PFSK-1 (cell line): Measurements from ENCODE around the gene TMEM161B.

Experiments used
- FOXP2 ChIP-seq: optimal IDR thresholded peaks from 2 replicates; pipeline ENCODE3; 2011; ENCODE audit warnings: borderline replicate concordance, control low read depth, inconsistent platforms; ENCODE audit not compliant: insufficient read depth; ENCODE audit errors: extremely low read length, extremely low read depth
- POLR2AphosphoS5 ChIP-seq: IDR thresholded peaks from 2 replicates; pipeline ENCODE4 v1.6.1; 2012; ENCODE audit warnings: low read depth, mild to moderate bottlenecking, control low read depth, low read length, moderate library complexity
- SIN3A ChIP-seq: IDR thresholded peaks from 2 replicates; pipeline ENCODE4 v1.6.1; 2012; ENCODE audit warnings: mild to moderate bottlenecking, low read length, moderate library complexity, borderline replicate concordance; ENCODE audit not compliant: insufficient read depth
- TAF1 ChIP-seq: IDR thresholded peaks from 2 replicates; pipeline ENCODE4 v1.6.1; 2012; ENCODE audit warnings: low read length, control low read depth, borderline replicate concordance; ENCODE audit not compliant: insufficient read depth
- TF ChIP-seq, protein P1 (sequence below), 2 experiments: IDR thresholded peaks; 2 replicates each; pipeline versions ENCODE4 v1.6.1 to v1.8.0; 2011 to 2012; ENCODE audit warnings: low read depth in 2 of 2, low read length in 2 of 2, control low read depth in 1 of 2, inconsistent platforms in 1 of 2, mild to moderate bottlenecking in 1 of 2, moderate library complexity in 1 of 2; ENCODE audit not compliant: insufficient read depth in 1 of 2

TMEM161B gene

DNA sequence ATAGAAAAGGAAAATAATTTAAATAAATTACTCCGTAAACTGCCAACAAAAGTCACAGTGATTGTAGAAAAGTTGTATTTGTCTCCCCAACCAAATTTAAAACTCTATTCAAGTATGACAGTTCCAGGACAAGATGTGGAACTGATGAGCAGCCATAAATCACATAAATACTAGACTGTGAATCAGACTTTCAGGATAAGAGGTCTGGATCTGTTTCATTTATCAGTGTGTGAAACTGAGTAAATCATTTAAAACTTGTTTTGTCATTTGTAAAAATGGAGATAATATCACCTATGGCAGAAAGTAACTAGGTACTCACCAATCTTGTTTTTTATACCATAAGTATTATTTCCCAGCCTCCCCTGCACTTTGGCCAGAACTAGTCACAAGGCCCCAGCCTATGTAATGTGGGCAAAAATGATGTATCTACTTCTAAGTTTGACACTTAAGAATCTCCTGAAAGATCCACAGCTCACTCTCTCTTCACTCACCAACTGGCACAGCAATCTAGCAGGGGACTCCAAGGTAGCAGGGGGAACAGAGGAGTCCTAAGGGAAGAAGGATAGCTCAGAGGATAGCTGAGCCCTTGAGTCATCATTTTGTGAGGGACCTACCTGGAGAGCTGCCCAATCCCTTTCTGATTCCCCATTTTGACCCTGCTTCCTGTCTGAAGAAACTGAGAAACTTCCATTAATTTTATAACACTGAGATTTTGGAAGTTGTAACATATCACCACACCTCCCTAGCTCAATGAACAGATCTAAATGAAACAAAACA, 31.6 kb downstream of the TMEM161B start:
- TF ChIP-seq TAF1 (no peak), POLR2AphosphoS5 (no peak), FOXP2 (no peak), SIN3A (no peak)
- TF ChIP-seq, protein P1, sequence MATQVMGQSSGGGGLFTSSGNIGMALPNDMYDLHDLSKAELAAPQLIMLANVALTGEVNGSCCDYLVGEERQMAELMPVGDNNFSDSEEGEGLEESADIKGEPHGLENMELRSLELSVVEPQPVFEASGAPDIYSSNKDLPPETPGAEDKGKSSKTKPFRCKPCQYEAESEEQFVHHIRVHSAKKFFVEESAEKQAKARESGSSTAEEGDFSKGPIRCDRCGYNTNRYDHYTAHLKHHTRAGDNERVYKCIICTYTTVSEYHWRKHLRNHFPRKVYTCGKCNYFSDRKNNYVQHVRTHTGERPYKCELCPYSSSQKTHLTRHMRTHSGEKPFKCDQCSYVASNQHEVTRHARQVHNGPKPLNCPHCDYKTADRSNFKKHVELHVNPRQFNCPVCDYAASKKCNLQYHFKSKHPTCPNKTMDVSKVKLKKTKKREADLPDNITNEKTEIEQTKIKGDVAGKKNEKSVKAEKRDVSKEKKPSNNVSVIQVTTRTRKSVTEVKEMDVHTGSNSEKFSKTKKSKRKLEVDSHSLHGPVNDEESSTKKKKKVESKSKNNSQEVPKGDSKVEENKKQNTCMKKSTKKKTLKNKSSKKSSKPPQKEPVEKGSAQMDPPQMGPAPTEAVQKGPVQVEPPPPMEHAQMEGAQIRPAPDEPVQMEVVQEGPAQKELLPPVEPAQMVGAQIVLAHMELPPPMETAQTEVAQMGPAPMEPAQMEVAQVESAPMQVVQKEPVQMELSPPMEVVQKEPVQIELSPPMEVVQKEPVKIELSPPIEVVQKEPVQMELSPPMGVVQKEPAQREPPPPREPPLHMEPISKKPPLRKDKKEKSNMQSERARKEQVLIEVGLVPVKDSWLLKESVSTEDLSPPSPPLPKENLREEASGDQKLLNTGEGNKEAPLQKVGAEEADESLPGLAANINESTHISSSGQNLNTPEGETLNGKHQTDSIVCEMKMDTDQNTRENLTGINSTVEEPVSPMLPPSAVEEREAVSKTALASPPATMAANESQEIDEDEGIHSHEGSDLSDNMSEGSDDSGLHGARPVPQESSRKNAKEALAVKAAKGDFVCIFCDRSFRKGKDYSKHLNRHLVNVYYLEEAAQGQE (IDR thresholded peaks at IDR 0.05; ENCODE audit: insufficient read depth in 1 of 2, low read depth in 2 of 2, low read length in 2 of 2) = no peak

DNA sequence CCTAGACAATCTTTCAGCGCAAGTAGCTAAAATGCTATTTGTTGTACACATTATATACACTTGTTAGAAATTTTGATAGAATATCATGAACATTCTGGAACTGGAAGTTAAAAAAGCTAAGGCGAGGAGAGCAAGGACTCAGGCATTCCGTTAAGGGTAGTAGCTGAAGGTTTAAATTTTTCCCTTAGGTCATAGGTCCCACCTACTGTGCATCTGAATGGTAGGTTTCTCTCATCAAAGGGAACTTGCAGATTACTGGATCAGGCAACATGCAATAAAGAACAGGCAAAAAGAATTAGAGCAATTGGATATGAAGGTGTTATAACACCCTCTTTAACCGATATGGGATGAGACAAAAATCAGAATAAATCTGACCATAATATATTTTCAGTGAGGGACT, 32.8 kb downstream of the TMEM161B start:
- TF ChIP-seq TAF1 (no peak), POLR2AphosphoS5 (no peak), SIN3A (no peak), FOXP2 (no peak)
- TF ChIP-seq, protein P1 (IDR thresholded peaks at IDR 0.05; ENCODE audit: insufficient read depth in 1 of 2, low read depth in 2 of 2, low read length in 2 of 2) = no peak

DNA sequence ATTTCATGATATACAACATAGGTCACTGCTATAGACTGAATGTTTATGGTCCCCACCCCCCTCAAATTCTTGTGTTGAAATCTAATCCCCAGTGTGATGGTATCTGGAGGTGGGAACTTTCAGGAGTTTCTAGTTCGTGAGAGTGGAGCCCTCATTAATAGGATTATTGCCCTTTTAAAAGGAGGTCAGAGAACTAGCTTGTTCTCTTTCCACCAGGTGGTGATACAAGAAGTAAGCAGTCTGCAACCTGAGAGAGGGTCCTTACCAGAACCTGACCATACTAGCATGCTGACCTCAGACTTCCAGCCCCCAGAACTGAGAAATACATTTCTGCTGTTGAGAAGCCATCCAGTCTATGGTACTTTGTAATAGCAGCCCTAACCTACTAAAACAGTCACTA, 33.3 kb downstream of the TMEM161B start:
- no peak for TF ChIP-seq POLR2AphosphoS5
- TF ChIP-seq TAF1 = no peak
- no peak for TF ChIP-seq SIN3A
- no peak for TF ChIP-seq FOXP2
- TF ChIP-seq, protein P1 (IDR thresholded peaks at IDR 0.05; ENCODE audit: insufficient read depth in 1 of 2, low read depth in 2 of 2, low read length in 2 of 2) = no peak

DNA sequence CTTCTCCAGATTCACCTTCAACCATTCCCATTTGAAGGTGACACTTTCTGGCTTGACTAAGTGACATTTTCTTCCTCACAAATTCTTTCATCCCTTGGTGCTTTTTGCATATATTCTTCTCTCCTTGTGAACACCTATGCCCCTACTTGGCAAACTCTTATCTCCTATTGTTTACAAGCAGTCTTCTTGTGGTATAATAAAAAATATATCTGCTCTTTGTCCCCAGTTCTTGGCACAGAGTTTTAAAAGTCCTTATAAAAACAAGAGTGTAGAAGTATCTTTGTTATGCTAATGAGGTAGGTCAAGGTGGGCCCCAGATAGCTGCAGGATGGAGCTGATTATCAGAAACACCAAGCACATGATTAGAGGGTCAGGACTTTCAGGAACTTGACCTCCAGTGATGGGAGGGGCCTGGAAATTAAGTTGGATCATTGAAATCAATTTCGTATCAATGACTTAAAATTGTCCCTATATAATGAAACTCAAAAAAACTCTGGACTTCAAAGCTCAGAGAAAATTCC, 38.0 kb downstream of the TMEM161B start:
- no peak for TF ChIP-seq TAF1
- TF ChIP-seq, protein P1 (IDR thresholded peaks at IDR 0.05; ENCODE audit: insufficient read depth in 1 of 2, low read depth in 2 of 2, low read length in 2 of 2) = no peak
- TF ChIP-seq POLR2AphosphoS5 = no peak
